Right atrium auricular region (tissue), 2 donors: ENCODE data around the gene COG4. TPM values are rescaled to one million over a fixed set of nuclear protein-coding genes. Genes with fewer than 3 reads are reported as not detected.

Source experiments
- DNase-seq: peaks from one replicate; pipeline ENCODE4 v3.0.0-alpha.2; 2019; ENCODE audit warnings: low spot score
- H3K27ac ChIP-seq, 2 donors: fragments of 200-600 bp; sonication (generic); 1 replicate in 1 of 2; 2 replicates in 1 of 2; pipeline ENCODE4 v1.5.1; 2016 to 2019
- H3K27me3 ChIP-seq, 2 donors: fragments of 200-600 bp; sonication (generic); one replicate each; pipeline versions ENCODE4 v1.5.1 to v1.6.0; 2017 to 2019
- H3K36me3 ChIP-seq: fragments of 200-600 bp; sonication (generic); one replicate; pipeline ENCODE4 v1.5.1; 2016
- H3K4me1 ChIP-seq, 2 donors: fragments of 200-600 bp; sonication (generic); one replicate each; pipeline versions ENCODE4 v1.5.1 to v1.6.0; 2017 to 2019
- H3K4me3 ChIP-seq, 2 donors: fragments of 200-600 bp; sonication (generic); 1 replicate in 1 of 2; 2 replicates in 1 of 2; pipeline ENCODE4 v1.5.1; 2017 to 2019; ENCODE audit warnings: mild to moderate bottlenecking in 1 of 2, moderate library complexity in 1 of 2
- H3K9me3 ChIP-seq, 2 donors: fragments of 200-600 bp; sonication (generic); one replicate each; pipeline ENCODE4 v1.5.1; 2019
- total RNA-seq, 2 donors: library from RNA; depleted of rRNA; stranded (reverse); fragments of >200 nt; gene quantifications; one replicate each; pipeline ENCODE4 v1.1.0, GENCODE V29; 2016
- TF ChIP-seq, protein P1 (sequence below), 2 donors: fragments of 200-600 bp; sonication (generic); IDR thresholded peaks; one replicate each; pipeline ENCODE4 v1.5.1; 2019; ENCODE audit warnings: antibody characterized with exemption in 2 of 2

The COG4 gene
- total RNA-seq, 2 donors from 2014 or later, result 29.1 to 41.8 TPM

DNA sequence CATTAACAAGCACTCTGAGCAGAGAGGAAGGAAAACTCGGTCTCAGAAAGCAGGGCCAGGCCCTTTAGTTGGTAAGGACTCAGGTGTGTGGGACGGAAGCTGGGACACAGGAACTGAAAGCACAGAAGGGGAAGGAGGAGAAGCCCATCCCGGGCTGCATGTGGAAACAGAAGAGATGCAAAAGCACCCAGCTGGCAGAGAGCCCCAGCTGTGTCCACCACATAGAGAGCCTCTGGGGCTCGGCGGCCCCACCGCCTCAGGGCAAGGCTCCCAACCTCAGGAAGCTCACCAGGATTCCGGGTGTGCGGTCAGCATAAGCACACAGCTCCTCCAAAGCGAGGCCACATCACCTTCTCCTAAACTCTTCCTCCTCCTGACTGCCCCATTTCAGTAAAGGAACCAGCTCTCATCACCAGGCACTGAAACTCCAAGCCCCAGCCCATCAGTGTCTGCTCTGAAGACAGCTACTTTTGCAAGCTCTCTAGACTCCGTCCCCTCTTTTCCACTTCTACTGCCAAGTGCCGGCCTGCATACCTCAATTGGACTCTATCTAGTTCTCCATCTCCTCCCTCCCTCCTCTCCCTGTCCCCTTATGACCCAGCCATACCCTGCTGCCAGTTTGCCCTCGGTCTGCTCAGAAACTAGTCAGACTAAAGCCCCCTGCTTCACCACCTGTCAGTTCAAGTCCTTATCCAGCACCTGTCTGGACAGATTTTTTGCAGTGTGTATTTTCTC lies 90.5 kb downstream of the COG4 start:
- Histone ChIP-seq H3K9me3 (no peaks in the 10 kb centered on the region), H3K4me3 (no peak overlapping the region), H3K4me1 (peaks cover 0 to 92% of the 10 kb centered on the region in 2 donors), H3K27me3 (no peaks in the 10 kb centered on the region), H3K27ac (peak overlapping the region; percentile 28 to 63), H3K36me3 (no peaks in the 10 kb centered on the region)
- DNase-seq, result peak; percentile 65
- TF ChIP-seq, protein P1, sequence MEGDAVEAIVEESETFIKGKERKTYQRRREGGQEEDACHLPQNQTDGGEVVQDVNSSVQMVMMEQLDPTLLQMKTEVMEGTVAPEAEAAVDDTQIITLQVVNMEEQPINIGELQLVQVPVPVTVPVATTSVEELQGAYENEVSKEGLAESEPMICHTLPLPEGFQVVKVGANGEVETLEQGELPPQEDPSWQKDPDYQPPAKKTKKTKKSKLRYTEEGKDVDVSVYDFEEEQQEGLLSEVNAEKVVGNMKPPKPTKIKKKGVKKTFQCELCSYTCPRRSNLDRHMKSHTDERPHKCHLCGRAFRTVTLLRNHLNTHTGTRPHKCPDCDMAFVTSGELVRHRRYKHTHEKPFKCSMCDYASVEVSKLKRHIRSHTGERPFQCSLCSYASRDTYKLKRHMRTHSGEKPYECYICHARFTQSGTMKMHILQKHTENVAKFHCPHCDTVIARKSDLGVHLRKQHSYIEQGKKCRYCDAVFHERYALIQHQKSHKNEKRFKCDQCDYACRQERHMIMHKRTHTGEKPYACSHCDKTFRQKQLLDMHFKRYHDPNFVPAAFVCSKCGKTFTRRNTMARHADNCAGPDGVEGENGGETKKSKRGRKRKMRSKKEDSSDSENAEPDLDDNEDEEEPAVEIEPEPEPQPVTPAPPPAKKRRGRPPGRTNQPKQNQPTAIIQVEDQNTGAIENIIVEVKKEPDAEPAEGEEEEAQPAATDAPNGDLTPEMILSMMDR (IDR thresholded peaks at IDR 0.05), result no peak

DNA sequence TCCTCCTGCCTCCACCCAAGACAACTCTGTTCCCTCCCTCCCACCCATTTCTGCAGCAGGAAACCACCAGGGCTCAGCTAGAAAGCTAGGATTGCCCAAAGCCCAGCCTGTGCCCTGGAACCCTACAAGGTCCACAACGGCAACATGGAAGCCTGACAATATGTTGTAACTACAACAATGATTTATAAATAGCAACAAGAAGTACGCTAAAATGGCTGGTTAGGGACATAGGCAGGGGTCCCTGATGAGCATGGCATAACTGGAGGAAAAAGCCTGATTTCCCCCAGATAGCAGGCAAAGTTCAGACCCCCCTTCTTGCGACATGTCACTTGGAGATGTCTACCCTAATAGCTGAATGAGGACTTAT lies 91.0 kb downstream of the COG4 start:
- H3K36me3 ChIP-seq, result no peaks in the 10 kb centered on the region
- TF ChIP-seq, protein P1 (IDR thresholded peaks at IDR 0.05), result no peak
- H3K27me3 ChIP-seq, result no peaks in the 10 kb centered on the region
- no peaks in the 10 kb centered on the region for H3K9me3 ChIP-seq
- H3K4me3 ChIP-seq, result no peak overlapping the region
- peak overlapping the region; percentile 28 to 63 for H3K27ac ChIP-seq
- peaks cover 0 to 92% of the 10 kb centered on the region in 2 donors for H3K4me1 ChIP-seq
- DNase-seq, result no peak

DNA sequence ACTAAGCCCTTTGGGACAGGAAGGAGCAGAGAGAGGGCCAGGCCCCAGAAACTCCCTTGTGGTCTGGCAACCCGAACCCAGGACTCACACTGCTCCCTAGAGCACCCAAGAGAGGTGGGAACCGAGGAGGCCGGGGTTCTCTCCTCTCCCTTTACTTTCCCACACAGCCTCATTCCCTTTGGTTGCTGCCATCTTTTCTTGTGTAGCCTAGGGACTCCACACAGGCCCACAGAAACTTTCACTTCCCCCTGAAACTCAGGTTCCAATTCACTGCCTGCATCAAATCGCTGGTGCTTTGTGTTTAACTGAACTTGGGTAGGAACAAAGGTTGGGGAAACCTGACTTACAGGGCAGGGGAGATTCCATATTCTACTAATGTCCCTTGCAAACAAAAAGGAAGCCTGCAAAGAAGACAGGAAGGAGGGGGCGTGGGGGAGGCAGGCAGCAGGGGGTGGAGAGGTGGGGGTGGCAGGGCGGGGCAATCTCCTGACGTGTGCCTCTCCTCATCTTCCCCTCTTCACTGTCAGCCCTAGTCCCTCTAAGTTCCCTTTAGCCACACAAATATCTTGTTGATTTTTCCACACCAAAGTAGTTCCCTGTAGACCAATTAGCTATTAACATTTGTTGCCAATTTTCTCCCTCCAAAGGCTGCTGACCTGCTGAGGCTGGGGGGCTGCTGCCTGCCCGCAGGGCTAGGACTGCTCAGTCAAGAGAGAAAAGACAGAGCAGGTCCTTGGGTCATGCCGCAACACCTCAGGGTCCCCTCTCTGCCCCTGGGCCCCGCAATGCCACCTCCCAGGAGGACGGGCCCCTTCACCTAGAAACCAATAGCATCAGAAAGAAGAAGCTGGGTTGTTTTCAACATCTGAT lies 92.5 kb downstream of the COG4 start:
- no peak for DNase-seq
- H3K4me3 ChIP-seq, result no peak overlapping the region
- no peaks in the 10 kb centered on the region for H3K36me3 ChIP-seq
- H3K4me1 ChIP-seq, result peaks cover 0 to 82% of the 10 kb centered on the region in 2 donors
- no peaks in the 10 kb centered on the region for H3K9me3 ChIP-seq
- H3K27ac ChIP-seq, result peak overlapping the region; percentile 42 to 56
- TF ChIP-seq, protein P1 (IDR thresholded peaks at IDR 0.05), result no peak
- no peaks in the 10 kb centered on the region for H3K27me3 ChIP-seq

Other genes with a start within 250 kb of the COG4 start
- gene AARS1, start 234.0 kb downstream of the COG4 start, total RNA-seq, result 10 to 100 TPM; 54.0 to 56.8 TPM
- gene DDX19B, start 224.4 kb downstream of the COG4 start, total RNA-seq, result 10 to 100 TPM; 20.8 to 21.6 TPM
- gene DDX19A, start 176.7 kb downstream of the COG4 start, total RNA-seq, result 10 to 100 TPM; 23.3 to 24.9 TPM
- 10 to 100 TPM; 13.5 to 16.9 TPM for gene ST3GAL2, start 84.5 kb downstream of the COG4 start, total RNA-seq
- 10 to 100 TPM in 1 of 2 donors, 1 to 10 TPM in 1; 9.5 to 10.2 TPM for gene FCSK, start 69.0 kb downstream of the COG4 start, total RNA-seq
- gene SF3B3, start 262 bp upstream of the COG4 start, total RNA-seq, result 10 to 100 TPM; 82.1 to 95.1 TPM
- 1 to 10 TPM in 1 of 2 donors, under 1 TPM in 1; 0.39 to 2.2 TPM for gene IL34, start 123.0 kb upstream of the COG4 start, total RNA-seq
- 10 to 100 TPM; 35.3 to 44.7 TPM for gene MTSS2, start 162.5 kb upstream of the COG4 start, total RNA-seq